ENCODE measurements around the gene CDSN.
"Not testable (repeated sequence)": the region's sequence is repeated elsewhere in the genome, so short reads cannot be mapped to it uniquely, and the experiment has no call there.

CDSN gene

GRCh38 chr6:31120151-31120915, at the start of gene CDSN:
CDSN (minus strand) TSS chr6:31120446; CDS start chr6:31120419, 27 bp downstream.
- Histone ChIP-seq H3K4me1 (ENCODE audit: insufficient read depth, low read length) (peaks cover 6% of the 10 kb centered on the region; the same call in 1 of the 2 replicates), H3K9ac (ENCODE audit: low read depth, low read length) (no peak within 1 kb of the TSS), H3K36me3 (ENCODE audit: insufficient read depth, low read length) (no peaks in the 10 kb centered on the region), H3K9me3 (ENCODE audit: control insufficient read depth, insufficient read depth, low read length) (no peaks in the 10 kb centered on the region)

- Histone ChIP-seq H3K4me1 (ENCODE audit: insufficient read depth, low read length) (peaks cover 27% of the 10 kb centered on the region), H3K9ac (ENCODE audit: low read depth, low read length) (peak overlapping the region; percentile 80), H3K9me3 (ENCODE audit: control insufficient read depth, insufficient read depth, low read length) (no peaks in the 10 kb centered on the region), H3K36me3 (ENCODE audit: insufficient read depth, low read length) (peaks cover 6% of the 10 kb centered on the region; the same call in 1 of the 2 replicates)
These were observed 49.0 kb upstream of the CDSN start for GRCh38 chr6:31169123-31169857.

GRCh38 chr6:31168606-31169005, 48.4 kb upstream of the CDSN start:
- peaks cover 10% of the 10 kb centered on the region; the same call in 1 of the 2 replicates for H3K36me3 ChIP-seq (ENCODE audit: insufficient read depth, low read length)
- peaks cover 20% of the 10 kb centered on the region for H3K4me1 ChIP-seq (ENCODE audit: insufficient read depth, low read length)
- peak overlapping the region; percentile 80 for H3K9ac ChIP-seq (ENCODE audit: low read depth, low read length)
- H3K9me3 ChIP-seq (ENCODE audit: control insufficient read depth, insufficient read depth, low read length) = no peaks in the 10 kb centered on the region

- peaks cover 21% of the 10 kb centered on the region for H3K4me1 ChIP-seq (ENCODE audit: insufficient read depth, low read length)
- H3K9me3 ChIP-seq (ENCODE audit: control insufficient read depth, insufficient read depth, low read length) = no peaks in the 10 kb centered on the region
- no peak overlapping the region for H3K9ac ChIP-seq (ENCODE audit: low read depth, low read length)
- peaks cover 22% of the 10 kb centered on the region; the same call in 1 of the 2 replicates for H3K36me3 ChIP-seq (ENCODE audit: insufficient read depth, low read length)
These were observed 45.7 kb upstream of the CDSN start for GRCh38 chr6:31165986-31166385.

GRCh38 chr6:31165064-31165832, 45.0 kb upstream of the CDSN start:
- H3K36me3 ChIP-seq (ENCODE audit: insufficient read depth, low read length) = peaks cover 22% of the 10 kb centered on the region; the same call in 1 of the 2 replicates

GRCh38 chr6:31164475-31165063, 44.3 kb upstream of the CDSN start:
- H3K9me3 ChIP-seq (ENCODE audit: control insufficient read depth, insufficient read depth, low read length); H3K9ac ChIP-seq (ENCODE audit: low read depth, low read length): not testable (repeated sequence)
- Histone ChIP-seq H3K36me3 (ENCODE audit: insufficient read depth, low read length) (peaks cover 22% of the 10 kb centered on the region; the same call in 1 of the 2 replicates), H3K4me1 (ENCODE audit: insufficient read depth, low read length) (peaks cover 21% of the 10 kb centered on the region)

More at GRCh38 chr6:31165064-31165832, 45.0 kb upstream of the CDSN start:
- H3K9me3 ChIP-seq (ENCODE audit: control insufficient read depth, insufficient read depth, low read length); H3K9ac ChIP-seq (ENCODE audit: low read depth, low read length): not testable (repeated sequence)
- H3K4me1 ChIP-seq (ENCODE audit: insufficient read depth, low read length) = peaks cover 21% of the 10 kb centered on the region

GRCh38 chr6:31163922-31164321, 43.7 kb upstream of the CDSN start:
- Histone ChIP-seq H3K9ac (ENCODE audit: low read depth, low read length) (no peak overlapping the region), H3K4me1 (ENCODE audit: insufficient read depth, low read length) (peaks cover 21% of the 10 kb centered on the region), H3K9me3 (ENCODE audit: control insufficient read depth, insufficient read depth, low read length) (no peaks in the 10 kb centered on the region), H3K36me3 (ENCODE audit: insufficient read depth, low read length) (peaks cover 22% of the 10 kb centered on the region; the same call in 1 of the 2 replicates)

GRCh38 chr6:31162463-31163165, 42.4 kb upstream of the CDSN start:
- H3K9ac ChIP-seq (ENCODE audit: low read depth, low read length) = no peak overlapping the region
- H3K36me3 ChIP-seq (ENCODE audit: insufficient read depth, low read length) = peaks cover 22% of the 10 kb centered on the region; the same call in 1 of the 2 replicates
- H3K9me3 ChIP-seq (ENCODE audit: control insufficient read depth, insufficient read depth, low read length) = no peaks in the 10 kb centered on the region
- peaks cover 18% of the 10 kb centered on the region for H3K4me1 ChIP-seq (ENCODE audit: insufficient read depth, low read length)

- Histone ChIP-seq H3K36me3 (ENCODE audit: insufficient read depth, low read length) (peaks cover 18% of the 10 kb centered on the region; the same call in 1 of the 2 replicates), H3K9me3 (ENCODE audit: control insufficient read depth, insufficient read depth, low read length) (no peaks in the 10 kb centered on the region), H3K4me1 (ENCODE audit: insufficient read depth, low read length) (peaks cover 22% of the 10 kb centered on the region), H3K9ac (ENCODE audit: low read depth, low read length) (no peak overlapping the region)
These were observed 41.2 kb upstream of the CDSN start for GRCh38 chr6:31161216-31162126.

GRCh38 chr6:31158863-31159855, 38.9 kb upstream of the CDSN start:
- Histone ChIP-seq H3K9ac (ENCODE audit: low read depth, low read length) (peak overlapping the region; percentile 67), H3K4me1 (ENCODE audit: insufficient read depth, low read length) (peaks cover 19% of the 10 kb centered on the region), H3K36me3 (ENCODE audit: insufficient read depth, low read length) (peaks cover 18% of the 10 kb centered on the region; the same call in 1 of the 2 replicates), H3K9me3 (ENCODE audit: control insufficient read depth, insufficient read depth, low read length) (no peaks in the 10 kb centered on the region)

- Histone ChIP-seq H3K9ac (ENCODE audit: low read depth, low read length) (peak within 1 kb of the TSS; percentile 67), H3K9me3 (ENCODE audit: control insufficient read depth, insufficient read depth, low read length) (no peaks in the 10 kb centered on the region), H3K4me1 (ENCODE audit: insufficient read depth, low read length) (peaks cover 19% of the 10 kb centered on the region), H3K36me3 (ENCODE audit: insufficient read depth, low read length) (peaks cover 14% of the 10 kb centered on the region; the same call in 1 of the 2 replicates)
These were observed 38.1 kb upstream of the CDSN start, which contains the start of gene TCF19 for GRCh38 chr6:31158140-31158862. TCF19 (plus strand) TSS chr6:31158589; CDS start chr6:31159470, 881 bp downstream.
